OCI-LY1 (cell line): ENCODE measurements around the gene SCAI.

Experiments
- CTCF ChIP-seq: fragments of 200-600 bp; sonication (generic), shearing (Covaris generic); IDR thresholded peaks from 2 replicates; pipeline ENCODE4 v1.5.1; 2017; ENCODE audit warnings: mild to moderate bottlenecking, antibody characterized with exemption, low read length, moderate library complexity, mixed read lengths
- EZH2 ChIP-seq: fragments of 200-600 bp; sonication (generic), shearing (Covaris generic); IDR thresholded peaks from 2 replicates; pipeline ENCODE4 v1.8.0; 2017; ENCODE audit warnings: borderline replicate concordance, mixed run types, mild to moderate bottlenecking, antibody characterized with exemption, low read length, moderate library complexity, mixed read lengths

- no peak for TF ChIP-seq CTCF
- TF ChIP-seq EZH2: no peak
Observed at GRCh38 chr9:124964056-124964455, 179.3 kb downstream of the SCAI start.
